Parathyroid adenoma (tissue), 2 donors: ENCODE measurements around the gene YTHDF2.

ENCODE experiments used
- H2AFZ ChIP-seq: fragments of 300-600 bp; sonication (generic); one replicate; pipeline ENCODE4 v1.7.0; 2017; ENCODE audit warnings: antibody characterized with exemption, mild to moderate bottlenecking
- H3K27ac ChIP-seq: fragments of 300-600 bp; sonication (generic); one replicate; pipeline ENCODE4 v1.7.0; 2017
- H3K27me3 ChIP-seq: fragments of 300-600 bp; sonication (generic); one replicate; pipeline ENCODE4 v1.7.0; 2017; ENCODE audit warnings: low read length; ENCODE audit not compliant: control insufficient read depth, insufficient read depth
- H3K36me3 ChIP-seq: fragments of 300-600 bp; sonication (generic); one replicate; pipeline ENCODE4 v1.7.0; 2017; ENCODE audit warnings: low read length; ENCODE audit not compliant: control insufficient read depth, insufficient read depth
- H3K4me1 ChIP-seq: fragments of 300-600 bp; sonication (generic); one replicate; pipeline ENCODE4 v1.7.0; 2017; ENCODE audit warnings: control low read depth
- H3K4me2 ChIP-seq: fragments of 300-600 bp; sonication (generic); one replicate; pipeline ENCODE4 v1.7.0; 2017; ENCODE audit warnings: low read length
- H3K4me3 ChIP-seq: fragments of 300-600 bp; sonication (generic); one replicate; pipeline ENCODE4 v1.7.0; 2017; ENCODE audit warnings: low read depth, low read length
- H3K79me2 ChIP-seq: fragments of 300-600 bp; sonication (generic); one replicate; pipeline ENCODE4 v1.7.0; 2017; ENCODE audit warnings: control low read depth
- H3K9ac ChIP-seq: fragments of 300-600 bp; sonication (generic); one replicate; pipeline ENCODE4 v1.7.0; 2017; ENCODE audit warnings: mild to moderate bottlenecking
- H3K9me3 ChIP-seq: fragments of 300-600 bp; sonication (generic); one replicate; pipeline ENCODE4 v1.7.0; 2017; ENCODE audit warnings: low read length; ENCODE audit not compliant: control insufficient read depth
- TF ChIP-seq, protein P1 (sequence below): fragments of 300-600 bp; sonication (generic); IDR thresholded peaks from one replicate; pipeline ENCODE4 v1.7.0; 2017; ENCODE audit warnings: antibody characterized with exemption, mild to moderate bottlenecking
- donor health status: primary hyperparathyroidism.

Gene YTHDF2

GRCh38 chr1:28804071-28804470 lies 67.3 kb downstream of the YTHDF2 start:
- Histone ChIP-seq H3K9ac (no peak overlapping the region), H3K4me2 (no peak overlapping the region), H3K9me3 (no peaks in the 10 kb centered on the region), H3K4me3 (no peak overlapping the region), H3K36me3 (no peaks in the 10 kb centered on the region), H3K27ac (no peak overlapping the region), H2AFZ (no peak overlapping the region), H3K79me2 (no peaks in the 10 kb centered on the region), H3K27me3 (no peaks in the 10 kb centered on the region), H3K4me1 (no peaks in the 10 kb centered on the region)
- TF ChIP-seq, protein P1, sequence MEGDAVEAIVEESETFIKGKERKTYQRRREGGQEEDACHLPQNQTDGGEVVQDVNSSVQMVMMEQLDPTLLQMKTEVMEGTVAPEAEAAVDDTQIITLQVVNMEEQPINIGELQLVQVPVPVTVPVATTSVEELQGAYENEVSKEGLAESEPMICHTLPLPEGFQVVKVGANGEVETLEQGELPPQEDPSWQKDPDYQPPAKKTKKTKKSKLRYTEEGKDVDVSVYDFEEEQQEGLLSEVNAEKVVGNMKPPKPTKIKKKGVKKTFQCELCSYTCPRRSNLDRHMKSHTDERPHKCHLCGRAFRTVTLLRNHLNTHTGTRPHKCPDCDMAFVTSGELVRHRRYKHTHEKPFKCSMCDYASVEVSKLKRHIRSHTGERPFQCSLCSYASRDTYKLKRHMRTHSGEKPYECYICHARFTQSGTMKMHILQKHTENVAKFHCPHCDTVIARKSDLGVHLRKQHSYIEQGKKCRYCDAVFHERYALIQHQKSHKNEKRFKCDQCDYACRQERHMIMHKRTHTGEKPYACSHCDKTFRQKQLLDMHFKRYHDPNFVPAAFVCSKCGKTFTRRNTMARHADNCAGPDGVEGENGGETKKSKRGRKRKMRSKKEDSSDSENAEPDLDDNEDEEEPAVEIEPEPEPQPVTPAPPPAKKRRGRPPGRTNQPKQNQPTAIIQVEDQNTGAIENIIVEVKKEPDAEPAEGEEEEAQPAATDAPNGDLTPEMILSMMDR, result no peak

DNA sequence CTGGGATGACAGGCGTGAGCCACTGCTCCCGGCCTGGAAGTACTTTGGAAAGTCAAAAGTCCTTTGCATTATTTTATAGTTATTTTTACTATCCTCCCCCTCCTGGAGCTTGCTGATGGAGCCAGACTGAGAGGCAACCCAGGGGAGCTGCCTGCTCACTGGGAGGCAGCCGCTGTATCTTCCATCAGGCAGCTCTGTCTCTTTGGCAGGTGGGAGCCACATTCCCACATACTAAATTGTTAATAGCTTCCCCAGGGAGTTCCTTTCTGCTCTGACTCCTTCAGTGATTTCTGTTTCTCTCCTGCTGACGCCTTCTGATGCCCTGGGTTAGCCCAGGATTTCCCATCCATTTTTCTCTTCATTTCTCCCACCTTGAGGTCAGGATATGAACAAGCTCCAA lies 70.3 kb downstream of the YTHDF2 start:
- no peaks in the 10 kb centered on the region for H3K4me1 ChIP-seq
- no peaks in the 10 kb centered on the region for H3K36me3 ChIP-seq
- H3K27ac ChIP-seq, result no peak overlapping the region
- H3K79me2 ChIP-seq, result no peaks in the 10 kb centered on the region
- no peak overlapping the region for H3K4me3 ChIP-seq
- no peak overlapping the region for H3K9ac ChIP-seq
- TF ChIP-seq, protein P1, result no peak
- H2AFZ ChIP-seq, result no peak overlapping the region
- no peaks in the 10 kb centered on the region for H3K9me3 ChIP-seq
- no peak overlapping the region for H3K4me2 ChIP-seq
- H3K27me3 ChIP-seq, result no peaks in the 10 kb centered on the region

DNA sequence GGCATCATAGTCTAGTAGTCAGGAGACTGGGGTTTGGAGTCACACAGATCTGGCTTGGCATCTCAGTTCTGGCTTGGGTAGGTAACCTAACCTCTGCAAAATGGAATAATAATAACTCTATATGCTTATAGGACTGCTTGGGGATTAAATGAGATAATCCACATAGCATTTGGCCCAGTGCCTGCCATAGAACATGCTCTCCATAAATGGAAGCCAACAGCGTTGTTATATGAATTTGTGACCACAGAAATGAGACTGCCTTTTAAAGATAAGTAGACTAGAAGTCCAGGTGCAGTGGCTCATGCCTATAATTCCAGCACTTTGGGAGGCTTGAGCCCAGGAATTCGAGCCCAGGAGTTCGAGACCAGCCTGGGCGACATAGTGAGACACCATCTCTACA lies 71.2 kb downstream of the YTHDF2 start:
- no peaks in the 10 kb centered on the region for H3K79me2 ChIP-seq
- no peak overlapping the region for H2AFZ ChIP-seq
- no peak overlapping the region for H3K27ac ChIP-seq
- no peak overlapping the region for H3K9ac ChIP-seq
- TF ChIP-seq, protein P1, result no peak
- no peaks in the 10 kb centered on the region for H3K27me3 ChIP-seq
- no peak overlapping the region for H3K4me3 ChIP-seq
- H3K9me3 ChIP-seq, result no peaks in the 10 kb centered on the region
- H3K36me3 ChIP-seq, result no peaks in the 10 kb centered on the region
- no peak overlapping the region for H3K4me2 ChIP-seq
- no peaks in the 10 kb centered on the region for H3K4me1 ChIP-seq

- H3K27me3 ChIP-seq, result no peaks in the 10 kb centered on the region
- H3K4me3 ChIP-seq, result no peak overlapping the region
These were observed 74.6 kb downstream of the YTHDF2 start for GRCh38 chr1:28811369-28811765.

More at GRCh38 chr1:28811369-28811765, 74.6 kb downstream of the YTHDF2 start:
- Histone ChIP-seq H3K9me3 (no peaks in the 10 kb centered on the region), H3K9ac (no peak overlapping the region), H3K36me3 (no peaks in the 10 kb centered on the region), H3K4me2 (no peak overlapping the region), H2AFZ (no peak overlapping the region), H3K79me2 (no peaks in the 10 kb centered on the region), H3K27ac (no peak overlapping the region), H3K4me1 (no peaks in the 10 kb centered on the region)
- TF ChIP-seq, protein P1, result no peak
